Lung (tissue), 12 donors: ENCODE results near the gene WIPI1. TPM values are rescaled to one million over a fixed set of nuclear protein-coding genes. Genes with fewer than 3 reads are reported as not detected.

ENCODE experiments used
- ATAC-seq: fragments of 200-7000 bp; cut with Tn5 transposase; one replicate; pipeline ENCODE4 v1.9.1; 2020; ENCODE audit warnings: moderate number of reproducible peaks; ENCODE audit not compliant: insufficient read depth, low FRiP score
- DNase-seq, 3 donors: peaks; one replicate each; pipeline ENCODE4 v3.0.0-alpha.2; 2013 to 2017
- H3K27ac ChIP-seq, 2 donors: one replicate each; pipeline ENCODE4 v1.5.1; 2013; ENCODE audit warnings: mild to moderate bottlenecking in 2 of 2, moderate library complexity in 2 of 2, control low read depth in 1 of 2, inconsistent platforms in 1 of 2, low read depth in 1 of 2, low read length in 1 of 2
- H3K27me3 ChIP-seq, 3 donors: one replicate each; pipeline ENCODE4 v1.5.1; 2013; ENCODE audit warnings: low read length in 2 of 3; ENCODE audit not compliant: control insufficient read depth in 3 of 3, insufficient read depth in 3 of 3
- H3K36me3 ChIP-seq, 4 donors: one replicate each; pipeline ENCODE4 v1.5.1; 2013; ENCODE audit warnings: low read length in 4 of 4, mild to moderate bottlenecking in 1 of 4, moderate library complexity in 1 of 4; ENCODE audit not compliant: control insufficient read depth in 4 of 4, insufficient read depth in 4 of 4
- H3K4me1 ChIP-seq, 5 donors: one replicate each; pipeline ENCODE4 v1.5.1; 2013; ENCODE audit warnings: low read length in 5 of 5, mild to moderate bottlenecking in 2 of 5, moderate library complexity in 1 of 5; ENCODE audit not compliant: control insufficient read depth in 5 of 5, insufficient read depth in 5 of 5
- H3K4me3 ChIP-seq: one replicate; pipeline ENCODE4 v1.5.1; 2013; ENCODE audit warnings: mild to moderate bottlenecking, control low read depth, moderate library complexity
- H3K9ac ChIP-seq, 2 donors: one replicate each; pipeline ENCODE4 v1.5.1; 2013; ENCODE audit warnings: low read length in 2 of 2, control low read depth in 1 of 2; ENCODE audit not compliant: insufficient read depth in 1 of 2
- H3K9me3 ChIP-seq, 4 donors: one replicate each; pipeline ENCODE4 v1.5.1; 2013; ENCODE audit warnings: low read length in 3 of 4, mild to moderate bottlenecking in 1 of 4, moderate library complexity in 1 of 4; ENCODE audit not compliant: control insufficient read depth in 4 of 4, insufficient read depth in 3 of 4
- CTCF ChIP-seq: IDR thresholded peaks from 2 replicates; pipeline ENCODE4 v1.5.1; 2012; ENCODE audit warnings: mild to moderate bottlenecking; ENCODE audit errors: control extremely low read depth, extremely low read depth
- WGBS, 2 donors: extraction: QIAGEN DNeasy Blood & Tissue Kit; methylation state at CpG; one replicate each; pipeline ENCODE4 v1.1.7; 2013; 5-methylcytosine and 5-hydroxymethylcytosine counted together
- polyA plus RNA-seq, 2 donors: library from polyadenylated mRNA; stranded (reverse); fragments of 200-250 nt; gene quantifications; one replicate each; pipeline ENCODE4 v1.2.1, GENCODE V29; 2013
- total RNA-seq, 2 donors: library from RNA; depleted of rRNA in 1 of 2; stranded (reverse); fragments of >200 nt in 1 of 2; gene quantifications; one replicate each; pipeline ENCODE4 v1.2.1, GENCODE V29; 2014 to 2021
- donor health status: control.
- donor health status: control.
- donor health status: Bipolar disorder and iron deficiency.
- donor health status: healthy.
- donor health status: DM: yes; HTN: yes; CAD: no.

WIPI1 gene
- total and polyA plus RNA-seq, 4 donors, result 30.4 to 58.5 (median 41.8) TPM

GRCh38 chr17:68452724-68453290 is 4.5 kb downstream of the WIPI1 start:
- no peak for TF ChIP-seq CTCF
- ATAC-seq (no peak), DNase-seq (peak in 1 of 3 donors; percentile 41)
- no peaks in the 10 kb centered on the region for H3K9me3 ChIP-seq
- H3K36me3 ChIP-seq, result peaks cover 6 to 27% (median 16%) of the 10 kb centered on the region in 4 donors
- no peak overlapping the region for H3K4me3 ChIP-seq
- no peaks in the 10 kb centered on the region for H3K27me3 ChIP-seq
- peaks cover 2 to 18% (median 8%) of the 10 kb centered on the region in 5 donors for H3K4me1 ChIP-seq
- WGBS, 2 donors, result 62 to 69% methylated on average over 6 of the region's 6 CpGs
- no peak overlapping the region for H3K27ac ChIP-seq
- no peak overlapping the region for H3K9ac ChIP-seq

- DNase-seq (no peak), ATAC-seq (no peak)
- Histone ChIP-seq H3K4me3 (no peak overlapping the region), H3K36me3 (peaks cover 6 to 29% (median 17%) of the 10 kb centered on the region in 4 donors), H3K4me1 (peaks cover 2 to 17% (median 8%) of the 10 kb centered on the region in 5 donors), H3K27ac (no peak overlapping the region), H3K9me3 (no peaks in the 10 kb centered on the region), H3K9ac (no peak overlapping the region), H3K27me3 (no peaks in the 10 kb centered on the region)
- no peak for TF ChIP-seq CTCF
- 58 to 62% methylated on average over 5 of the region's 5 CpGs for WGBS, 2 donors
These were observed 5.5 kb downstream of the WIPI1 start for GRCh38 chr17:68451670-68452354.

- 94 to 96% methylated on average over 14 of the region's 14 CpGs for WGBS, 2 donors
- ATAC-seq (no peak), DNase-seq (no peak)
- TF ChIP-seq CTCF, result no peak
- Histone ChIP-seq H3K27me3 (no peaks in the 10 kb centered on the region), H3K27ac (no peak overlapping the region), H3K9me3 (no peaks in the 10 kb centered on the region), H3K9ac (no peak overlapping the region), H3K4me3 (no peak overlapping the region), H3K4me1 (peaks cover 0 to 10% (median 3%) of the 10 kb centered on the region in 5 donors), H3K36me3 (peaks cover 6 to 35% (median 17%) of the 10 kb centered on the region in 4 donors)
These were observed 6.5 kb downstream of the WIPI1 start for GRCh38 chr17:68450801-68451200.
